T-helper 2 cell treated with Interferon-gamma antibody and Interleukin-4, amounts not matched to agents 5 μg/mL and 100 μg/mL, for 36 hours (primary cell): ENCODE measurements around the gene RASGRF2.

Experiments used
- DNase-seq: peaks from one replicate; pipeline ENCODE4 v3.0.0; 2021; ENCODE audit warnings: low spot score
- H3K27ac Mint-ChIP-seq: one replicate; pipeline ENCODE4 v1.8.0; 2021; ENCODE audit warnings: mild to moderate bottlenecking, mixed read lengths
- H3K27me3 Mint-ChIP-seq: one replicate; pipeline ENCODE4 v1.8.0; 2021; ENCODE audit warnings: low read depth, mixed read lengths
- H3K36me3 Mint-ChIP-seq: one replicate; pipeline ENCODE4 v1.8.0; 2021; ENCODE audit warnings: low read depth, mixed read lengths
- H3K4me1 Mint-ChIP-seq: one replicate; pipeline ENCODE4 v1.8.0; 2021; ENCODE audit warnings: low read depth, mixed read lengths
- H3K4me3 Mint-ChIP-seq: one replicate; pipeline ENCODE4 v1.8.0; 2022; ENCODE audit warnings: mild to moderate bottlenecking, moderate library complexity, mixed read lengths
- H3K9me3 Mint-ChIP-seq: one replicate; pipeline ENCODE4 v1.8.0; 2021; ENCODE audit warnings: mixed read lengths

The RASGRF2 gene

DNA sequence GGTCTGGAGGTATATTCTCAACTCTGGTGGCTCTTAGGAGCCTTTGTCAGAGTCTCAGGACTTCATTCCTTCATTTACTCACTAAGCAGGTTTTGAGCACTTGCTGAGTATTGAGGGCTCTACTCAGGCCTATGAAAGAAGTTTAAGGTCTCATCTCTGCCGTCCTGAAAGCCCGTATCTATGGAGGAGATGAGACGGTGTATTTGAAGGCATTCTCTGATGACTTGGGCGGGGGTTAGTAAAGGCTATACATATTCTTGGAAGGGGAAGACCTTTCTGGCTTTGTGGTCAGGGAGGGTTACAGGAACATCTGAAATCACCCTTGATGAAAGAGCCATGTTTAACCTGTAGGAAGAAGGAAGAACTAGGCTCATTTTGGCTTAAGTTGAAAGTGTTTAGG lies 21.9 kb downstream of the RASGRF2 start:
- no peaks in the 10 kb centered on the region for H3K27me3 Mint-ChIP-seq
- H3K4me3 Mint-ChIP-seq, result no peak overlapping the region
- H3K4me1 Mint-ChIP-seq, result peaks cover 17% of the 10 kb centered on the region

DNA sequence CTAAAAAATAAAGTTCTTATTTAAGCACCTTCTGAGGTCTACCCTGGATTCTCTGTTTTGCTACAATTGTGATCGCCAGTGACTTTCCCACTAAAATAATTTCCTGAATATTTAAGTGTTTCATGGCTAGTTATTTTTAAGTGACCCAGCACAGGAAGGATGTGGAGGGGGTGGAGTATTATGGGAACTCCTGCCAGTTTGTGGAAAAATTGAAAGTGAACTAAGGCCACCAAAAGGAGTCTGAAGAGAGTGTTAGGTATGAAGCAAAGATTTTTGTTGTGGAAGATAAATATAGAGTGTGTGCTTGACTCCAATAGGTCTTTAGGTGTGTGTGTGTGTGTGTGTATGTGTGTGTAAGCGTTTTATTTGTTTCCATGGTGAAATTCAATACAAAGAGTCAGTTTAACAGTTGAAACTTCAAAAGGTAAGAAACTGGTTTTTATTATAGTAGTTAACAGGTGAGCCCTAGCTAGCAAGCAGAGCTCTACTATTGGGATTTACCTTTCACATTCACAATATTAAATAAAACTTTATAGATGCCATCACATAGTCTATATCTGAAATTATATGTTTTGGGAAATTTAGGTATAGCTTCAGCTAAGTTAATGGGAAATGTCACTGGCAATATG lies 25.6 kb downstream of the RASGRF2 start:
- H3K4me1 Mint-ChIP-seq, result peaks cover 27% of the 10 kb centered on the region
- no peak for DNase-seq
- peaks cover 1% of the 10 kb centered on the region for H3K36me3 Mint-ChIP-seq
- H3K9me3 Mint-ChIP-seq, result no peaks in the 10 kb centered on the region
- no peak overlapping the region for H3K4me3 Mint-ChIP-seq
- H3K27ac Mint-ChIP-seq, result no peak overlapping the region
- no peaks in the 10 kb centered on the region for H3K27me3 Mint-ChIP-seq

More for the DNA sequence above, 21.9 kb downstream of the RASGRF2 start:
- Mint-ChIP-seq H3K36me3 (peaks cover 1% of the 10 kb centered on the region), H3K9me3 (no peaks in the 10 kb centered on the region), H3K27ac (no peak overlapping the region)
- DNase-seq, result no peak

DNA sequence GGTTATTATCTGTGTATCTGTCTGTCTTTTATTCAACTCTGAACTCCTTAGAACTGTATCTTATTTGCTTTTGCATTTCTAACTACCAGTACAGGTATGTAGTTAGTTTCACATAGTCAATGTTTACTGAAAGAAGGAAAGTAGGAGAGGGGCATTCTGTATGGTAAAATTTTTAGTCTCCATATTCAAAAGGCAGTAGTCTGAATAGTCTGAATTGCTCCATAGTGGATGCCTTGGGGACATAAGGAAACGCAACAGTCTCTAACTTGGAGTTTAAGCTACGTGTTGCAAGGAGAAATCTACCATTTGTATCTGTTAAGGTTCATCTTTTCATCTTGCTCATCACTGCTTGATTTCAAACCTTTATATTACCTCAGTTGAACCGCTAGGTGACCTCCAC lies 26.2 kb downstream of the RASGRF2 start:
- no peak overlapping the region for H3K27ac Mint-ChIP-seq
- peaks cover 27% of the 10 kb centered on the region for H3K4me1 Mint-ChIP-seq
- H3K27me3 Mint-ChIP-seq, result no peaks in the 10 kb centered on the region
- peaks cover 1% of the 10 kb centered on the region for H3K36me3 Mint-ChIP-seq
- no peak for DNase-seq
- no peaks in the 10 kb centered on the region for H3K9me3 Mint-ChIP-seq
- H3K4me3 Mint-ChIP-seq, result no peak overlapping the region

DNA sequence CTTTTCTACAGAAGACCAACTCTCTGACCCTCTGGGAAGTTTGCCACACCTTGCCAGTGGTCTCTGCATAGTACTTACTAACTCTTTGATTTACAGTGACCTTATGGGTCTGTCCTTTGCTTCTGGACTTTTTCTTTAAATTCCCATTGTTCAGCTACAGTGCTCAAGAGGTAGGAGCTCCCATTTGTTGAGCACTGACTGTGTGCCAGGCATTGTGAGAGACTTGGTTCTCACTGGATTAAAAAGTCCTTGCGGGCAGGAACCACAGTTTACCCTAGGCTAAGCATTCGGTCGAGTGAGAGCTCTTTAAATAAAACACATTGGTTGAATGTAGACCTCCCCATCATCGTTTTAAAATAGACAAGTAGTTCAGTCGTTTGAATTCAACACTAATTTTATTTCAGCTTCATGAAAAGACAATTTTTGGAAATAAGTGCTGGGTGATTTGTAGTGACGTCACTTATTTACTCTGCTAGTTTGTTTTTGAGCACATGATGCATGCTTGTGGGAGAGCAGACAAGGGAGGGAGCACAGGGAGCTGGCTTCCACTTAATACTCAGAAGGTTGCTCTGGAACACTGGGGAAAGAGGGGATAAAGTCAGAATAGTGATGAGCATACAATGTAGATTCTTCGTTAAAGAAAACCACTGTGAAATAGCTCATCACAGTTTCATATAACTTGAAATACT lies 27.1 kb downstream of the RASGRF2 start:
- Mint-ChIP-seq H3K36me3 (peaks cover 1% of the 10 kb centered on the region), H3K4me1 (peaks cover 25% of the 10 kb centered on the region), H3K4me3 (no peak overlapping the region), H3K27ac (no peak overlapping the region), H3K27me3 (no peaks in the 10 kb centered on the region), H3K9me3 (no peaks in the 10 kb centered on the region)
- no peak for DNase-seq

DNA sequence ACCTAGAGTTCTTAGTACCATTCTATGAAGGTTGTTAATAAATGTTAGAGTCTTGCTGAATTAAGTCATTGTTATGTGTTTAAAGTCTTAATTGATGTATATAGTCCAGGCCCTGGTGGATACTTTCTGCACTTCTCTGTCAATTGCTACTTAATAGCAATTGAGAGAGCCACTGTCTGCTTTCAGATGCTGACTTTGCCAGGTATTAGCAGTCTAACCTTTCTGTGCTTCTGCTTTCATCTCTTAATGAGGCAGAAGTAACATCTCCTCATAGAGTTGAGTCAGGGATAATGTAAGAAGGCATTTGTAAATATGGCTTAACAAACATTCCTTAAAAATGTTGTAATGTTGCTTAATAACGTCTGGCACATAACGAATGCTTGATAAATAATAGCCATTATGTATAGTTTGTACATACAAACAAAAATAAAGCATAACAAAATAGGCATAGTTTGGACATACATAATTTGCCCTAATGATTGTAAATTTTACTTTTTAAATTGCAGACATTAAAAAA lies 28.3 kb downstream of the RASGRF2 start:
- Mint-ChIP-seq H3K4me1 (peaks cover 25% of the 10 kb centered on the region), H3K36me3 (no peaks in the 10 kb centered on the region), H3K9me3 (no peaks in the 10 kb centered on the region), H3K27me3 (no peaks in the 10 kb centered on the region), H3K27ac (no peak overlapping the region), H3K4me3 (no peak overlapping the region)
- DNase-seq, result no peak

DNA sequence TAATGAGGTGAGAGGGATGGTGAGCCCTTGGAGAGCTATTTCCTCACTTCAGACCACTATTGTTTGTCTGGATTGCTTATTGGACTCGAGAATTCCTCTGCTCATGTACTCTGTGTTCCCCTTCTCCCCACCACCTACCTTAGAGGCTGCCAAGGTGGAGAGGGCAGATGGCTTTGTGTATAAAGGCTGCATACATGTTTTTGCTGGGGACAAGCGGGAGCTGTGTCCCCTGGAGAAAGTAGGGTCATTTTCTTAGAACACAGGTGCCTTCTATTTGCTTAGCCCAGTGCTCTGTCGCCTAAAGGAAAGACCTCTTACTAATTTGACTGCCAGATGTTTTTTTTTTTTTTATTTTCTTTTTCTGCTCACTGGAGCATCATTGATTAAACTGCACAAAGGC lies 29.7 kb downstream of the RASGRF2 start:
- H3K36me3 Mint-ChIP-seq, result no peaks in the 10 kb centered on the region
- H3K27ac Mint-ChIP-seq, result no peak overlapping the region
- no peaks in the 10 kb centered on the region for H3K9me3 Mint-ChIP-seq
- H3K27me3 Mint-ChIP-seq, result no peaks in the 10 kb centered on the region
- H3K4me3 Mint-ChIP-seq, result no peak overlapping the region
- H3K4me1 Mint-ChIP-seq, result peaks cover 28% of the 10 kb centered on the region
- DNase-seq, result no peak

DNA sequence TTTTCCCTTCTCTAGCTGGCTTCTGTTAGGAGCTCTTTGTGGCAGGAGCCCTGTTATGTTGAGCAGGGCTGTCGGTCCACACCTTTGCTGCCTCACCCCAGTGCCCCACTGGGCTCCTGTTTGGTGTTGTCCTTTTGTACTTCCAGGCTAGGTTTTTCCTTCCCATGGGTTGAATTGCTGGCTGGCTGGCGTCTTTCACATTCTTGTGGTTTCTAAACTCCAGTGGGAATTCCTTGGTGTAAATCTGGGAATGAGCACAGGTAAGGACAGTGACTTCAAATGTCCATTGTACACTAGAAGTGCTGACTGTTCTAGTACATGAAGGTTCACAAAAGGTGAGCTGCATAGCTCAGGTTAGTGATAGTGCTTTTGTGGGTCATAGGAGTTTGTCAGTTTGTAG lies 30.4 kb downstream of the RASGRF2 start:
- H3K4me3 Mint-ChIP-seq, result no peak overlapping the region
- H3K9me3 Mint-ChIP-seq, result no peaks in the 10 kb centered on the region
- H3K36me3 Mint-ChIP-seq, result no peaks in the 10 kb centered on the region
- no peak for DNase-seq
- peaks cover 27% of the 10 kb centered on the region for H3K4me1 Mint-ChIP-seq
- H3K27ac Mint-ChIP-seq, result no peak overlapping the region
- H3K27me3 Mint-ChIP-seq, result no peaks in the 10 kb centered on the region

DNA sequence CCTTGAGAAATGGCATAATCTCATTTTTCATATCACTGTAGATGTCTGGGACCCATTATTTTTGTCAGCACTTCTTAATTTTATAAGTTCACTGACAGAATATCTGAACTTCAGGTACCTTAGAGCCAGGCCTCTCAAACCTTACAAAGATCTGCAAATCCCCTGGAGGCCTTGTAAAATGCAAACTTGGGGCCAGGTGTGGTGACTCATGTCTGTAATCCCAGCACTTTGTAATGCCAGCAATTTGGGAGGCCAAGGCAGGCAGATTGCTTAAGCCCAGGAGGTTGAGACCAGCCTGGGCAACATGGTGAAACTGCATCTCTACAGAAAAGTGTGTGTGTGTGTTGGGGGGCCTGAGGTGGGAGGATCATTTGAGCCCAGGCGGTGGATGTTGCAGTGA lies 30.8 kb downstream of the RASGRF2 start:
- H3K9me3 Mint-ChIP-seq, result no peaks in the 10 kb centered on the region
- no peaks in the 10 kb centered on the region for H3K27me3 Mint-ChIP-seq
- DNase-seq, result no peak
- H3K36me3 Mint-ChIP-seq, result no peaks in the 10 kb centered on the region
- H3K27ac Mint-ChIP-seq, result no peak overlapping the region
- H3K4me3 Mint-ChIP-seq, result no peak overlapping the region
- peaks cover 25% of the 10 kb centered on the region for H3K4me1 Mint-ChIP-seq

DNA sequence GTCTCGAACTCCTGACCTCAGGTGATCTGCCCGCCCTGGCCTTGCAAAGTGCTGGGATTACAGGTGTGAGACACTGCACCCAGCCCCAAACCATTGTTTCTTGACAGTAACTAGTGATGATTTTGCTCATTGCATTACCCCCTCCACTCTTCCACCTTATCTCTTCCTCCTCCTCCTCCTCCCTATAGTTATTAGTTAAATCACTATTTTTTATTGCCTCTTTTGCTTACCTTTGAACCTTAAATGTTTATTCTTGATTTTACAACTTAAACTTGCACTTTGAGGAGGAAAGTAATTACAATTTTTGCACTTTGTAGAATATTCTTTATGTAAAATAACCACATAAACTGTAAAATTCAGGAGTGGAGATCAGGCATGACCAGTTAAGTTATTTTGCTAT lies 35.7 kb downstream of the RASGRF2 start:
- Mint-ChIP-seq H3K4me1 (peaks cover 30% of the 10 kb centered on the region), H3K27me3 (no peaks in the 10 kb centered on the region), H3K9me3 (no peaks in the 10 kb centered on the region), H3K27ac (no peak overlapping the region), H3K36me3 (peaks cover 2% of the 10 kb centered on the region), H3K4me3 (no peak overlapping the region)
- no peak for DNase-seq

DNA sequence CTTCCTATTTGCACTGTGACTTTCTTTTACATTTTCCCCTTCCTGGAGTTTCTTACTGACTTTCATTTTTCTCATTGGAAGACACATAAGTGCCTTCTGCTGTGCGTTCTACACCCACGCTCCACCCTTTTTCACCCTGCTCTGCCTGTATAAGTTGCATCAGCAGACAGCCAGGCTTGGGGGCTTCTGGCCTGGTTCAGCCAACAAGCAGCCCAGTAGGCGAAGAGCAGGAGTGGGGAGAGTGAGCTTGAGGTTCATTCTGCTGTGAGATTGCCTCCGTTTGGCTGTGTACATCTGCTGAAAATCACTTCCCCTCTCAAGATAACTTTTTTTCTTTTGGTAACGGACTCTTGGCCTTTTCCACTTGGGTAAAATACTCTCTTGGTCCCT lies 38.4 kb downstream of the RASGRF2 start:
- Mint-ChIP-seq H3K9me3 (no peaks in the 10 kb centered on the region), H3K4me1 (peaks cover 27% of the 10 kb centered on the region), H3K27me3 (no peaks in the 10 kb centered on the region), H3K27ac (peak overlapping the region; percentile 76), H3K36me3 (peaks cover 2% of the 10 kb centered on the region), H3K4me3 (peak overlapping the region; percentile 75)
- no peak for DNase-seq

DNA sequence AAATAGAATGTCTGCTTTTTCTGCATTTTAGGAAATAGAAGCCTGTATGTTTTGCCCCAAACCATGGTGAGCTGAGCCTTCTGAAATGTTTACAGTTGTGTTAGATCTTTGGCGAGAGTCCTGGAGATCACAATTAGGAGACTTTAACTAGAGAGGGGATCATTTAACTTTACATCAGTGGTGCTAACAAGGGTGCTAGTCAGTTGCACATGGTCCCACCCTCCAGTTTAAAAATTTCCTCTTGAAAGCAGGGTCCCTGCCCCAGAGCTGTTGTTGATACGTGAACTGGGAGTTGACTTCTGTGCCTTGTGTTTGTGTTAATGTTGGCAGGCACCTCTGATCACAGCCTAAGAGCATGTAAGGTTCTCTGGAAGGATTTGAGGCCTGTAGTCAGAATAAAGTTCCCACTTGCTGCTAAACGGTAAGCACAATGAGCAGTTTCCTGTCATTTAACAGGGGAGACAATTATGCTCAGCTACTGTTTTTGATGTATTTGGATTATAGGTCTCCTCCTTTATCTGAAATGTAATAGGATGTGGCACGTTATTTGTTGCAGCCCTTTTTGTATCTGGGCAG lies 43.7 kb downstream of the RASGRF2 start:
- Mint-ChIP-seq H3K9me3 (no peaks in the 10 kb centered on the region), H3K27me3 (no peaks in the 10 kb centered on the region), H3K27ac (peak overlapping the region; percentile 15), H3K4me3 (no peak overlapping the region), H3K4me1 (peaks cover 45% of the 10 kb centered on the region), H3K36me3 (peaks cover 7% of the 10 kb centered on the region)
- no peak for DNase-seq

DNA sequence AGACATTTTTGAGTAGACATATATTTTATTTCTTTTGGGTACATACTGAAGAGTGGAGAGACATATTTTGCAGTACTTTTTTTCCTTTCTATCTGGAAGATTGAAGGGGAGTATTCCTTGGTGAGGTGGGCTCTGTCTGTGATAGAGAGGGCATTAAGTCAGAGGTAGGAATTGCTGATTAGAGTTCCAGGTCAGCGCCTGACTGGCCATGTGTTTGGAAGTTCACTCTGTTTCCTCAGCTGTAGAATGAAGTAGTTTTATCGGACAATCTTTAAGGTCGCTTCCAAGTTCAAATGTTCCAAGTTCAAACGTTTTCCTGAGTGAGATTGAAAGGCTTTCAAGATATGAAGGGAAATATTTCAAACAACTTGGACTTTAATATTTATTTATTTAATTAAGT lies 45.5 kb downstream of the RASGRF2 start:
- peak overlapping the region; percentile 8 for H3K4me3 Mint-ChIP-seq
- H3K27me3 Mint-ChIP-seq, result no peaks in the 10 kb centered on the region
- no peak for DNase-seq
- no peaks in the 10 kb centered on the region for H3K9me3 Mint-ChIP-seq
- H3K36me3 Mint-ChIP-seq, result peaks cover 7% of the 10 kb centered on the region
- peak overlapping the region; percentile 33 for H3K27ac Mint-ChIP-seq
- peaks cover 41% of the 10 kb centered on the region for H3K4me1 Mint-ChIP-seq

DNA sequence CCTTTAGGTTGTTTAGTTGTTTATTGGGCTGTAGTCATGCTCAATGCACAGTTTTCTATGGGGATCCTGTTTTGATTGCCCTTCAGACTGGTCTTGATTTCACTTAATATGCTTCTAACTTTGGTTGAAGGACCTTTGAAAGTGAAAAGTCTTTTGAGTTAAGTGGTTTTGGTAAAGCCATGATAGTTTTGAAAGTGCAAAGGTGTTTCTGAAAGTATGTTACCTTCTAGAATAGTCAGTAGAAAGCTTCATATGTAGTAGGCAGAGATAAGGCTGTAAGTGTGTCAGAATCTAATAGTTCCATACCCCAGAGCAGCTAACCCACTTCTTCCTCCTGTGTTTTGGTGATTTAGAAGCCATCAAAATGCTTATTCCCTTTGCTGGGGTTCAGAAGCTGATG lies 46.1 kb downstream of the RASGRF2 start:
- Mint-ChIP-seq H3K27me3 (no peaks in the 10 kb centered on the region), H3K4me1 (peaks cover 41% of the 10 kb centered on the region), H3K4me3 (peak overlapping the region; percentile 81), H3K9me3 (no peaks in the 10 kb centered on the region), H3K27ac (peak overlapping the region; percentile 91), H3K36me3 (peaks cover 7% of the 10 kb centered on the region)
- no peak for DNase-seq

DNA sequence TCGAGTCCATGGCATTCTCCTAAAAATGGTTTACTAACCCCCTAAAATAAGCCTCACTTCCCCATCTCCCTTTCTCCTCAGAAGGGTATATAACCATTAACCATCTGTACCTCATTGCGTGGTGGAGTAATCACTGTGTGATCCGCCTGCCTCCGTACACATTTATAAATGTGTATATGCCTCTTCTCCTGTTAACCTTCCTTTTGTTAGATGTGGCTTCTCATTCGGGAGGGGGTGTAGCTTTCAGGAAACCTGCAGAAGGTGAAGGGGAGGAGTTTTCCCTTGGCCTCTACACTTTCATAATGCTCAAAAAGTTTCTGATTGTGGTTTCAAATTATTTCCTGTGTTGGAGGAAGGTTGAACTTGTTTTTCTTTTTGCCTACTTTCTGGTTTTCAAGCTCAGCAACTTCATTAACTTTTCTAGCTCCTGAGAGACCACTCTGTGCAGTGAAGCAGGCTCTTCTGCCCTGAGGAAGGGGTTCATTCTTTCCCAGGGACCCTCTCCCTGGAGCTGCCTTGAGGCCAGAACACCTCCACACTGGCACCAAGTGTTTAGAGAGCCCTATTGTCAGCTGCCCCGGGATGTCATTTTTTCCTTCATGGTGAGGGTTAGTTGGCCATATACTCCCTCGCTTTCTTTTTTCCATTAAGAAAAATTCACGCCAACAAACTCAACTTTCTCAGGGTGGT lies 46.9 kb downstream of the RASGRF2 start:
- Mint-ChIP-seq H3K27me3 (no peaks in the 10 kb centered on the region), H3K4me1 (peaks cover 41% of the 10 kb centered on the region), H3K9me3 (no peaks in the 10 kb centered on the region), H3K27ac (peak overlapping the region; percentile 91), H3K4me3 (peak overlapping the region; percentile 81), H3K36me3 (peaks cover 7% of the 10 kb centered on the region)
- peak; percentile 54 for DNase-seq
